GM23338 (cell line): ENCODE results near the gene CWC15. TPM values are rescaled to one million over a fixed set of nuclear protein-coding genes. Genes with fewer than 3 reads are reported as not detected.

Experiments used
- ATAC-seq: fragments of 200-7000 bp; cut with Tn5 transposase; 3 replicates; pipeline ENCODE4 v1.9.1; 2020
- DNase-seq: peaks from one replicate; pipeline ENCODE4 v3.0.0-alpha.2; 2015; ENCODE audit warnings: low spot score
- H2AFZ ChIP-seq: fragments of 200-600 bp; sonication (generic); 2 replicates; pipeline ENCODE4 v1.8.0; 2016; ENCODE audit warnings: antibody characterized with exemption, mild to moderate bottlenecking, moderate library complexity
- H3F3A ChIP-seq: fragments of 200-600 bp; sonication (generic); replicated peaks from 2 replicates; pipeline ENCODE4 v1.8.0; 2017; ENCODE audit warnings: antibody characterized with exemption, mixed run types, low read depth
- H3K27ac ChIP-seq: fragments of 200-600 bp; sonication (generic); 2 replicates; pipeline ENCODE4 v1.6.1; 2016; ENCODE audit warnings: low read depth
- H3K27me3 ChIP-seq: fragments of 200-600 bp; sonication (generic); 2 replicates; pipeline ENCODE4 v1.8.0; 2016; ENCODE audit warnings: mild to moderate bottlenecking, mixed run types, moderate library complexity; ENCODE audit not compliant: insufficient read depth
- H3K36me3 ChIP-seq: fragments of 200-600 bp; sonication (generic); 2 replicates; pipeline ENCODE4 v1.8.0; 2016; ENCODE audit warnings: mild to moderate bottlenecking; ENCODE audit not compliant: insufficient read depth
- H3K4me1 ChIP-seq: fragments of 200-600 bp; sonication (generic); 2 replicates; pipeline ENCODE4 v1.8.0; 2016; ENCODE audit warnings: mild to moderate bottlenecking, moderate library complexity; ENCODE audit not compliant: insufficient read depth
- H3K4me2 ChIP-seq: fragments of 200-600 bp; sonication (generic); 2 replicates; pipeline ENCODE4 v1.7.1; 2017; ENCODE audit warnings: mixed run types
- H3K4me3 ChIP-seq: fragments of 200-600 bp; sonication (generic); 2 replicates; pipeline ENCODE4 v1.6.1; 2016; ENCODE audit warnings: mixed run types
- H3K79me2 ChIP-seq: fragments of 200-600 bp; sonication (generic); replicated peaks from 2 replicates; pipeline ENCODE4 v1.8.0; 2017; ENCODE audit warnings: mild to moderate bottlenecking; ENCODE audit not compliant: insufficient read depth
- H3K9me2 ChIP-seq: fragments of 200-600 bp; sonication (generic); 2 replicates; pipeline ENCODE4 v1.8.0; 2017; ENCODE audit not compliant: insufficient read depth
- H4K20me1 ChIP-seq: fragments of 200-600 bp; sonication (generic); replicated peaks from 2 replicates; pipeline ENCODE4 v1.8.0; 2017; ENCODE audit warnings: mild to moderate bottlenecking; ENCODE audit not compliant: insufficient read depth
- H3K27ac Mint-ChIP-seq: 2 replicates; pipeline ENCODE4 v1.8.0; 2020; ENCODE audit warnings: inconsistent platforms, mild to moderate bottlenecking, moderate library complexity, mixed read lengths
- H3K27me3 Mint-ChIP-seq: 3 replicates; pipeline ENCODE4 v1.8.0; 2022; ENCODE audit warnings: low read depth, mild to moderate bottlenecking, moderate library complexity, mixed read lengths, inconsistent platforms; ENCODE audit not compliant: insufficient read depth, poor library complexity
- H3K36me3 Mint-ChIP-seq: 3 replicates; pipeline ENCODE4 v1.8.0; 2021; ENCODE audit warnings: low read depth, mild to moderate bottlenecking, inconsistent platforms, moderate library complexity, mixed read lengths
- H3K4me1 Mint-ChIP-seq: 3 replicates; pipeline ENCODE4 v1.8.0; 2020; ENCODE audit warnings: mild to moderate bottlenecking, inconsistent platforms, mixed read lengths
- H3K4me3 Mint-ChIP-seq: 3 replicates; pipeline ENCODE4 v1.8.0; 2021; ENCODE audit warnings: moderate library complexity, mild to moderate bottlenecking, inconsistent platforms, mixed read lengths
- H3K9me3 Mint-ChIP-seq: 3 replicates; pipeline ENCODE4 v1.8.0; 2020; ENCODE audit warnings: moderate library complexity, mild to moderate bottlenecking, inconsistent platforms, mixed read lengths
- CREB1 ChIP-seq: fragments of 250-450 bp; sonication (Bioruptor Pico); IDR thresholded peaks from 2 replicates; pipeline ENCODE4 v1.5.0; 2020; ENCODE audit warnings: low read depth, mild to moderate bottlenecking, moderate library complexity
- CTCF ChIP-seq, 2 experiments: fragments of 200-600 bp in 1 of 2; sonication (generic) in 1 of 2; conservative IDR thresholded peaks; 2 replicates each; pipeline versions ENCODE4 v1.5.1 to v1.6.1; 2016 to 2017; ENCODE audit warnings: antibody characterized with exemption in 2 of 2, low read depth in 2 of 2, mild to moderate bottlenecking in 2 of 2, moderate library complexity in 1 of 2
- ETS1 ChIP-seq: IDR thresholded peaks from 2 replicates; pipeline ENCODE4 v1.6.1; 2016; ENCODE audit warnings: antibody characterized with exemption
- EZH2 ChIP-seq: fragments of 200-600 bp; sonication (generic); IDR thresholded peaks from one replicate; pipeline ENCODE4 v1.8.0; 2017; ENCODE audit warnings: antibody characterized with exemption, mild to moderate bottlenecking, low read depth; ENCODE audit not compliant: unreplicated experiment
- EZH2phosphoT487 ChIP-seq: fragments of 200-600 bp; sonication (generic); IDR thresholded peaks from one replicate; pipeline ENCODE4 v1.8.1; 2018; ENCODE audit warnings: antibody characterized with exemption; ENCODE audit not compliant: unreplicated experiment
- JUNB ChIP-seq: IDR thresholded peaks from one replicate; pipeline ENCODE4 v1.6.1; 2016; ENCODE audit warnings: antibody characterized with exemption; ENCODE audit not compliant: unreplicated experiment
- NANOG ChIP-seq: IDR thresholded peaks from 2 replicates; pipeline ENCODE4 v1.6.1; 2016; ENCODE audit warnings: antibody characterized with exemption, borderline replicate concordance
- REST ChIP-seq: IDR thresholded peaks from one replicate; pipeline ENCODE4 v1.6.1; 2018; ENCODE audit warnings: antibody characterized with exemption; ENCODE audit not compliant: unreplicated experiment
- ZNF114 ChIP-seq: fragments of 250-450 bp; sonication (Bioruptor Pico); IDR thresholded peaks from 2 replicates; pipeline ENCODE4 v1.5.0; 2020; ENCODE audit warnings: mild to moderate bottlenecking, moderate library complexity
- polyA plus RNA-seq: library from polyadenylated mRNA; unstranded; fragments of >200 nt; fragmentation: Nextera tagmentation; extraction: Ambion mirVana; gene quantifications from 2 replicates; pipeline ENCODE4 v1.2.1, GENCODE V29; 2016
- total RNA-seq: library from RNA; depleted of rRNA; stranded (reverse); fragments of >200 nt; shearing (Covaris generic); gene quantifications from 2 replicates; pipeline ENCODE4 v1.2.3, GENCODE V29; 2014

CWC15 gene
- total and polyA plus RNA-seq, 2 experiments from 2014 or later, result 31.9 to 168 TPM

GRCh38 chr11:94987378-94987777, 14.0 kb upstream of the CWC15 start:
- Mint-ChIP-seq H3K27me3 (no peaks in the 10 kb centered on the region), H3K4me1 (no peaks in the 10 kb centered on the region), H3K9me3 (no peaks in the 10 kb centered on the region; the same call in 2 of the 3 replicates), H3K36me3 (no peaks in the 10 kb centered on the region; the same call in 2 of the 3 replicates), H3K4me3 (no peak overlapping the region), H3K27ac (no peak overlapping the region)
- Histone ChIP-seq H3K4me1 (no peaks in the 10 kb centered on the region), H3F3A (no peaks in the 10 kb centered on the region), H3K9me2 (no peaks in the 10 kb centered on the region), H4K20me1 (no peaks in the 10 kb centered on the region; the same call in 1 of the 2 replicates), H3K27me3 (no peaks in the 10 kb centered on the region), H3K4me3 (no peak overlapping the region), H3K79me2 (no peaks in the 10 kb centered on the region), H3K27ac (no peak overlapping the region), H2AFZ (no peak overlapping the region), H3K4me2 (no peak overlapping the region), H3K36me3 (no peaks in the 10 kb centered on the region)
- no peak for DNase-seq
- no peak for ATAC-seq
- TF ChIP-seq EZH2, result no peak
- TF ChIP-seq REST, result no peak

- H3K27me3 Mint-ChIP-seq, result peaks cover 2% of the 10 kb centered on the region
- H3K79me2 ChIP-seq, result peaks cover 14% of the 10 kb centered on the region
- H3K4me3 Mint-ChIP-seq, result no peak overlapping the region
- peaks cover 9% of the 10 kb centered on the region; the same call in 2 of the 3 replicates for H3K36me3 Mint-ChIP-seq
- H4K20me1 ChIP-seq, result no peaks in the 10 kb centered on the region
- no peak overlapping the region for H3K4me2 ChIP-seq
- ATAC-seq (no peak), DNase-seq (no peak)
- no peaks in the 10 kb centered on the region for H3K9me3 Mint-ChIP-seq
- no peaks in the 10 kb centered on the region for H3F3A ChIP-seq
- no peak overlapping the region for H3K4me3 ChIP-seq
- no peaks in the 10 kb centered on the region for H3K9me2 ChIP-seq
- H3K36me3 ChIP-seq, result peaks cover 13% of the 10 kb centered on the region
- H3K27me3 ChIP-seq, result no peaks in the 10 kb centered on the region
- no peak overlapping the region for H2AFZ ChIP-seq
- no peaks in the 10 kb centered on the region for H3K4me1 ChIP-seq
- H3K4me1 Mint-ChIP-seq, result no peaks in the 10 kb centered on the region
- no peak overlapping the region for H3K27ac Mint-ChIP-seq
- no peak overlapping the region for H3K27ac ChIP-seq
- TF ChIP-seq NANOG (no peak), CTCF (conservative IDR thresholded peaks at IDR 0.05; ENCODE audit: low read depth in 2 of 2) (no peak), ZNF114 (CRISPR knock-in tag) (no peak), EZH2phosphoT487 (no peak), ETS1 (no peak), CREB1 (CRISPR knock-in tag) (no peak), REST (no peak), JUNB (no peak)
These were observed 2.2 kb upstream of the CWC15 start for GRCh38 chr11:94975599-94975998.
